HK-2 (cell line): Measurements from ENCODE around the gene EPN2.

Source experiments
- DNase-seq: peaks from one replicate; pipeline ENCODE4 v3.0.0-alpha.2; 2018; ENCODE audit not compliant: unreplicated experiment

The EPN2 gene

GRCh38 chr17:19239544-19239943 lies 2.4 kb downstream of the EPN2 start:
- no peak for DNase-seq

GRCh38 chr17:19242323-19242722 lies 5.2 kb downstream of the EPN2 start:
- DNase-seq, result no peak

GRCh38 chr17:19242926-19243325 lies 5.8 kb downstream of the EPN2 start:
- DNase-seq, result no peak

DNA sequence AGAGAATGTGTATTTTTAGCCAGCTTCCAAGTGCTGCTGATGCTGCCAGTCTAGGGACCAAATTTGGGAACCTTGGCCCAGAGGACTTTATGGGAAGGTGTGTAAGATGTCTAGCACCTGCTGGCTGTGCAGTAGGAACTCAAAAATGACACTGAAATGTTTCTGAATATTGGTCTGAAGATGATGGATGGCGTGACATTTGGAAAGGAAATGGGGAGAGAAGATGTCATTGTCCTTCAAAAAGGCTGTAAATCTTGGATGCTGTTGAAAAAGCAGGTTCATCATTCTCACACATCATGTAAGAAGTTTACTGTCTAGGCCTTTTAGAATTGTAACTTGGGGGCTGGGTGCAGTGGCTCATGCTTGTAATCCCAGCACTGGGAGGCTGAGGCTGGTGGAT lies 6.7 kb downstream of the EPN2 start:
- no peak for DNase-seq

- no peak for DNase-seq
Observed at GRCh38 chr17:19244357-19244756, 7.2 kb downstream of the EPN2 start.

- no peak for DNase-seq
Observed at GRCh38 chr17:19244781-19245180, 7.6 kb downstream of the EPN2 start.

DNA sequence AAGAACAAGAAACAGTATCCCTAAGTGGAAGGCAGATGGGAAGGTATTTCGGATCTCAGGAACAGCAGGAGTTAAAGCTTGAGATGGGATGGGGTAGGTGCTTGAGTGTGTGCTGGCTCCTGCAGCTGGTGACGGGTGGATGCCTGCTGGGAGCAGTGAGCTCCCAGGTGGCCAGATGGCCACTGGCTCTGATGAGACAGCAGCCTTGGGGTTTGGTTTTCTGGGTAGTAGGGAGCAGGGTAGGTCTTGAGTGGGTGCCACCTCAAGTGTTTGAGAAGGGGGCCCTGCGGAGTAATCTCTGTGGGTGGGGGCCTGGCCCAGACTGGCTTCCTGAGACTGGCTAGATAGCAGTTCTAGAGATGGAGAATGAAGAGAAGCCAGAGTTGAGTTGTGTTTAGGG lies 10.3 kb downstream of the EPN2 start:
- no peak for DNase-seq

- no peak for DNase-seq
Observed at GRCh38 chr17:19248151-19248927, 11.2 kb downstream of the EPN2 start.

DNA sequence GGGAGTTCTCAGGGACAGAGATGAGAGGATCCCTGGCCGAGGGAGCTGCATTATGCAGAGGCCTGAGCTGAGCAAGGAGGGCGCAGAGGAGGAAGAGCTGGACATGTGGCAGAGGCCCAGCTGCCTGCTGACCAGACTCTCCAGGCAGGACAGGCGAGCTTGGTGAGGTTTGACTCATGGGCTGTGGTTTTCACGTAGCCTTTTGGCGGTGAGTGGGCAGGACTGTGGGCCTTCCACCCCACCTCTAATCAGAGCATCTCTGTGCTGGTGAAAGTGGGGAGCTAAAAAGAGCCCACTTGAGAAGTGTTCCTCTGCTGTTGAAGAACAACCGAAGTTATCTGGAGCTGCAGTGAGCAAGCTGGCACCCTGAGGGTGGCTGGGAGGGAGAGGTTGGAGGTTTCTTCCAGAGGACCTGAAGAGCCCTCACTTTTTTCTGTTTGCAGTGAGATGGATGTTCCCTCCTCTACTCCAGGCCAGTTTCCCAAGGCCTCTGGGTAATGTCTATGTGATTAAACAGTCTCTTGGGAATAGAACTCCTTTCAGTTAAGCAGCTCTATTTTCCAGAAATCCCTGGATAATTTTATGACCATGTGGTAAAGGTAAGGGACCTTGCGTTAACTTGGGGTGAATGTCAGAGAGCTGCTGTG lies 11.9 kb downstream of the EPN2 start:
- peak; percentile 50 for DNase-seq

GRCh38 chr17:19249681-19250080 lies 12.5 kb downstream of the EPN2 start:
- DNase-seq, result no peak

- DNase-seq, result no peak
Observed at GRCh38 chr17:19250421-19251173, 13.4 kb downstream of the EPN2 start.

GRCh38 chr17:19253112-19253511 lies 15.9 kb downstream of the EPN2 start:
- no peak for DNase-seq

DNA sequence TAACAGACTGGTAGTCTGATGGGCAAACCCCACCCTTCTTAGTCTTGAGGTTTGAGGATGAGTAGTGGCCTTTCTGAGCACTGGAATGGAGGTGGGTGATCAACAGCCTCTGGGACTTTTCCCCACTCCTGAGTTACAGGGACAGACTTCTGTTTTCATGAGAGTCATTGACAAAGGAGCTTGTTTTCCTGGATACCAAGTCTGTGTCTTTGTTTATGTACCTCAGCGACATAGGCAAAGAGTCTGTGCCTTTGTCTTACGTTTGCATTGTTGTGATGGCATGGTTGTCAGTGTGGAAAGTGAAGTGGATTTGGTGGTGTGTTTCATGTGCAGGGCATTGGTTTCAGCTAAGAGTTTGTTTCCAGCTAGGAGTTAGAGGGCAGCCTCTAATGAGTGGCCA lies 17.5 kb downstream of the EPN2 start:
- DNase-seq, result no peak

DNA sequence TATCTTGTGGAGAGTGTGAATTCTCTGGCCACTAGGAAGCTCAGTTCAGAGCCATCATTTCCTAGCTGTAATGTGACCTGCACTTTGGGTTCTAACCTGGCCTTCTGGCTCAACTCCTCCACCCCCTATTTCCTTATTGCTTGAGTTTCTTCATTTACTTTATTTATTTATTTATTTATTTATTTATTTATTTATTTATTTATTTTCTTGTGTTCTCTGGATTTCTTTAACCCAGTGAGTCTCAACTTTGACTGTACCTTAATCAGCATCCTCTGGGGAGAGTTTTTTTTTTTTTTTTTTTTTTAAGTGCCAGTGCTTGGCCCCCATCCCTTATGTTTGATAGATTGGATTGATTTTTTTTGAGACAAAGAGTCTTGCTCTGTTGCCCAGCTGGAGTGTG lies 18.1 kb downstream of the EPN2 start:
- no peak for DNase-seq

DNA sequence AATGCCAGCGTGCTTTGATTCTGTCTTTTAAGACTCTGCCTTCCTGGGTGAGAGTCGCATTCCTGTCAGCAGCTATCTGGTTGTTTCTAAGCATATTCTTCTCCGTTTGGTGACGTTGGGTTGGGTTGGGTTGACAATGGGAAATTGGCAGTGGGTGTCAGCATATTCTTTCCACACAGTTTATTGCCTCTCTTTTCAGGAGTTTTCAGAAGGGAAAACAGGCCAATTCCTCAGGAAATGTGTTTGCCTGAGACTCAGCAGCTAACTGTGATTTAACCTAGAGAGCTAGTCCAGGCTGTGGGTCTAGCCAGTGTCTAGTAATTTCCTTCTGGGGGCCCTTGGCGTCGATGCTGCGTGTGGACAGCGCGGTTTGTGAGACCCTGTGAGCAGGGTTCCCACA lies 21.2 kb downstream of the EPN2 start:
- no peak for DNase-seq

- no peak for DNase-seq
Observed at GRCh38 chr17:19260958-19261357, 23.8 kb downstream of the EPN2 start.

GRCh38 chr17:19261426-19261825 lies 24.3 kb downstream of the EPN2 start:
- no peak for DNase-seq

GRCh38 chr17:19262650-19263631 lies 25.8 kb downstream of the EPN2 start:
- DNase-seq, result no peak

DNA sequence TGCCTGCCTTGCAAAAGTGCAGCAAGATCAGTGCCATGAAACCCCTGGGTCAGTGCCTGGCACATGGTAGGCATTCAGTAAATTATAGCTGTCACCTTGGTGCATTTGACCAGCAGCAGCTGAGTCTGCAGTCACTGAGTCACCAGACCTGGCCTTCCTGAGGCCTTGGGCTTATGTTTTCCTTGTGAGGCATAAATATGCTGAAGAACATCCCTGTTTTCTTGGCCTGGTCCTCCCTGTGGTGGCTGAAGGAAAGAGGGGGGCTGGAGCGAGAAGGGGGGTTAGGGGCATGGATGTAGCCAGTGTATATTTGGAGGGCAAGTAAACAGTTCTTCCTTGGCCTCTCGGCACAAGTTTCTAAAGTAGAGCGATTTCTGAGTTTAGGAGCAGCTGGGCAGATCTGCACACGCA lies 26.5 kb downstream of the EPN2 start:
- DNase-seq, result no peak

- DNase-seq, result no peak
Observed at GRCh38 chr17:19264268-19264667, 27.1 kb downstream of the EPN2 start.

DNA sequence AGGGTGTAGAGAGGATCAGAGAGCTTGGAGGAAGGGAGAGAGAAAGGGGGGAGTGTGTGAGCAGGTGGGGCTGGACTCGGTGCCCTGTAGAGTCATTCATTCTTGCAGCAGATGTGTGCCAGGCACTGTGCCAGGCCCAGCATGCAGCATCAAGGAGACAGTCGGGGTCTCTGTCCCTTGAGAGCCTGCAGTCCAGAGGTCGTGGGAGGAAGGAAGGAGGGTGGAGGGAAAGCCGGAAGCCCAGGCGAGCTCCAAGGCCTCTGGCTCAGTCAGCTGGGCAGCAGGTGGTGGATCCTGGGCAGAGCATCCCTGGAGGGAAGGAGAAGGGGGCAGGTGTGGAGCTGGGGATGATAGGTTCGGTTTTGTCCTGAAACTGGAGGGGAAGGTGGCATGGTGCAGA lies 27.5 kb downstream of the EPN2 start:
- DNase-seq, result no peak

DNA sequence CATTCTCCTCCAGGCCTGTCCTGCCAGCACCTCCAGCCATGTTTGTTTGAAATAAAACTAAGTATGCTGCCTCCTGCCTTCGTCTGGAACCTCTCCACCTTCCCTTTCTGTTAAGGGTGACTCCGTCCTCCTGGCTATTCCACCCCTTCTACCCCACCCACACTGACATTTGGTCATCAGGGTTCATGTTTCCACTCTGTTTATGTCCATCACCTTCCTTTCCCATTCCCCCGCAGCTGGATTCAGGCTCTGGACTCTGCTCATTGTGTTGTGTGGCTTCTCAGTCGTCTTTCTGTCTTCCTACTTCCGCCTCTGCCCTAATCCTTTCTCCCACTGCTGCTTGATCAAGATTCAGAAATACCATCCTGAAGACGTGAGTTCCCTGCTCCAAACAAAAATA lies 28.6 kb downstream of the EPN2 start:
- DNase-seq, result no peak
